ENCODE data around the gene HSPB1.
"Not testable (repeated sequence)": the region's sequence is repeated elsewhere in the genome, so short reads cannot be mapped to it uniquely, and the experiment has no call there.

The HSPB1 gene

DNA sequence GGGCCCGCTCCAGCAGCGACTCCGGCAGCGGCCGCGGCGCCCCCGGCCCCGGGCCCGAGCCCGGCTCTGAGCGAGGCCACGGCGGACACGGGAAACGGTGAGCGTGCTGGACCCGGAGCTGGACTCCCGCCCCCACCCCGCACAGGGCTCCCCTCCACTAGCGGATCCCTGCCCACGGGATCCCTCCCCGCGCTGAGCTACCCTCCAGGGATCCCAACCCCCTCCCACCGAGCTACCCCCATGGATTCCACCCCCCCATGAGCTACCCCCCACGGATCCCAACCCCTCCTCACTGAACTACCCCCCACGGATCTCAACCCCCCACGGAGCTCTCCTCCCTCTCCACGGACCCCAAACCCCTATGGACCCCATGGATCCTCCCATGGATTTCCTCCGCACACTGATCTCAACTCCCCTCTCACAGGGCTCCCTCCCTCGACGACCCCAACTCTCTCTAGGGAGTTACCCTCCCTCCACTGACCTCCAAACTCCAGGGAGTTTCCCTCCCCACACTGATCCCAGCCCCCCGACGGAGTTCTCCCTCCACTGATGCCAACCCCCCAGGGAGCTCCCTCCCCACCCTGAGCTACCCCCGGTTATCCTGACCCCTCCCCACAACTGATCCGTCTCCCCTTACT is 20.6 kb upstream of the HSPB1 start:
- no peak for DNase-seq

DNA sequence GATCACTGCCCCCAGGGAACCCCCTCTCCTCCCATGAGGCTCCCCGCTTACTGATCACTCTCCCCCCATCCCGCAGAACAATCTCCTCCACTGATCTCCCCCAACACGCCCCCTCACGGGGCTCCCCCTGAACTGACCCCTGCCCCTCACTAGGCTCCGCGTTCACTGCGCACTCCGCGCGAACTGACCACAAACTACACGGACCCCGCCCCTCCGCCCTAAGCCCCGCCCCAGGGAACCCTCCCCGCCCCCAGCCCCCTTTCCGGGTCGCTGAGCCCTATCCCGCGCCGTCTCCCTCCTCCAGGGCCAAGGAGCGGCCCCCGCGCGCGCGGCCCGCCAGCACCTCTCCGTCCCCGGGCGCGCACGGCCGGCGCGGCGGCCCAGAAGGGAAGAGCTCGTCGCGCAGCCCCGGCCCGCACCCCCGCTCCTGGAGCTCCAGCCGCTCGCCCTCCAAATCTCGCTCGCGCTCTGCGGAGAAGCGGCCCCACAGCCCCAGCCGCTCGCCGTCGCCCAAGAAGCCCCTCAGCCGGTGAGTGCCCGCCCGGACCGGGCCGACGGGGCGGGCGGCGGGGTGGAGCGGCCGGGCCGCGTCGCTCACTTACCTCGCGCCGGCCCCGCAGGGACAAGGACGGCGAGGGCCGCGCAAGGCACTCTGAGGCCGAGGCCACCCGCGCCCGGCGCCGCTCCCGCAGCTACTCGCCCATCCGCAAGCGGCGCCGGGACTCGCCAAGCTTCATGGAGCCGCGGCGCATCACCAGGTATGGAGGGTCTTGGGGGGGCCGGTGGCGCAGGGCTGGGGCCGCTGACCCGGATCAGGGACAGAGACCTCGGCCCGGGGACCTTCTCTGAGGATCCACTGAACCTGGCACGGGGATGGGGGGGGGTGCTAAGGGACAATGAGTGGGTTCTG is 19.9 kb upstream of the HSPB1 start:
- no peak for DNase-seq

DNA sequence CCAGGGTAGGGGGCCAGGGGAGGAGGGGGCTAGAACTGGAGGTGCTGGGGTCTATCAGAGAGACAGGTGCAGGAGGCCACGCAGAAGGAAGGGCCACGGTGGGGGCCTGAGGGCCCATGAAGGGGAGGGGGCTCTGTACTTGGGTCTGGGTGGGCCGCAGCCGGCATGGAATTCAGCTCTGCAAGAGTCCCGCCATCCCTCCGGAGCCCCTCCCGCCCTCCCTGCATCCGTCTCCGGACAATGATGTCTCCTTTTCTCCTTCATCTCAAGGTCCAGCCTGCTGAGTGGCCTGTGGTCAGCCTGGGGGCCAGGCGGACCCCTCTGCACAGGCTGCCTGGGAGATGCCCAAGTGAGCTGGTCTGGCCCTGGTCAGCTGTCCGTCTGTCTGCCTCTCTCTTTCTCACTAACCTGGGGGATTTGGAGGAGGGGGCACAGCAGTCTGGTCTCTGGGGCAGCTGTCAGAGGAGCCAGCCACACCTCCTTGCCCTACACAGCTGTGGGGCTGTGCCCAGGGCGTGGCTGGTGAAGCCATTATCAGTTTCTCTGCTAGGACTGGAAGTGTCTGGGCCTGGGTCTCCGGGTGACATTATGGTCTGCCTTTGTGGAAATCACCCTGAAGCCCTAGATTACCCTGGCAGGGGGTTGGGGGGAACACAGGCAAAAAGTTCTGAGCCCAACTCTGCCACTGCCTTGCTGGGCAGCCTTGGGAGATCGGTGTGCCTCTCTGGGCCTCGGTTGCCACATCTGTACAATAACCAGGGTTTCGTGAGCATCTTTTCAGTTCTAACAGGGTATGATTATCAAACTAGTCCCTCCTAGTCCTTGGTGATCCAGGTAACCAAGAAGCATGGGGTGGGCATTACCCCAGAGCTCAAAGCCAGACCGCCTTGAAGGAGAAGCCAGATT is 19.0 kb upstream of the HSPB1 start:
- DNase-seq: no peak

DNA sequence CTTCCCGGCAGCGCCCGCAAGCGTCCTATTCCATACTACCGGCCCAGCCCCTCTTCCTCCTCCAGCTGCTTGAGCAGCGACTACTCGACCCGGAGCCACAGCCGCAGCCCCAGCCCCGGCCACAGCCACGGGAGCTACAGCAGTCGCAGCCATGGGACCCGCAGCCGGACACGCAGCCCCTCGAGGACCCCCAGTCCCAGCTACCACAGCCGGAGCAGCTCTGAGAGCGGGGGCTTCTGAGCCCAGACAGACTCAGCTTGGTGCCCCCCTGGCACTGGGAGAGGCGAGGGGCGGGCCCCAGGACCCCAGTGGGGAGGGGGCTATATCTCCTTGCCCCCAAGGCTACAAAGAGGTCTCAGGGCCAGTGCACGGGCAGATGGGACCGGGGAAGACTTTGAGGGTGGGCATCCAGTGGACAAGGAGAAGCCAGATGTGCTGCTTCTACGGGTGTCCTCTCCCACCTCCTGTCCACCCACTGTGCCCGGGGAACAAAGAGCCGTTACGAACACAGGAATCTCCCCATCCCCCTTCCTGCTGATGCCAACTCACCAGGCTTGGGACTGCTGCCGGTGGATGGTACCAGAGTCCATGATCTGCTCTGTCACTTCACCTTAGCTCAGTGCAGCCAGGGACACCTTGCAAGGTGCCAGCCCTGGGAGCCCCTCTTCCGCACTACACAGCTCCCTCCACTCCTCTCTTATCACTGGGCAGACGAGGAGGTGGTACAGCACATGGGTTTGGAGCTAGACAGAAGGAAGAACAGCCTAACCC is 16.7 kb upstream of the HSPB1 start:
- DNase-seq: no peak

DNA sequence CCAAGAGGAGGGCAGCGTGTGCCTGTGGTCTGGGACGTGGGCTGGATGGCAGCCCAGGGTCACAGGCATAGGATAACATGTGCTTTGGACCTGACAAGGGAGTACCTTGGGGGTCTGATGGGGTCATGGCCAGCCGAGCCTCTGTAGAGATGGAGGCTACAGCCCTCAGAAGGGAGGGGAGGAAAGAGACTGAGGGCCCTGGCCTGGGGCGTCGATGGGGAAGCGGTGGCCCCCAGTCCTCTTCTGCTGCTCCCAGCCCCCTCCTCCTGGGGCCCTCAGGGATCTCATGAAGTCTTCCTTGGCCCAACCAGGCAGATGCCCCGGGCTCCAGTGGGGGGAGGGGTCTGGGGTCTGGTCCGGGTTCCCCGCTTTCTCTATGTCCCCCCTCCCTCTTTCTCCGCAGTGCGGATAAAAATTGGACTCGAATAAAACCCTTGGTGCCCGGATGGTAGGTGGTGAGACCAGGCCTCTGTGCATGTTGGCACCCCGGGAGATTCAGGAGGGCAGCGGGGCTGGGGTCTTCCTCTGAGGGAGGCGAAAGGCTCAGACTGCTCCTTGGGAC is 15.6 kb upstream of the HSPB1 start:
- DNase-seq: no peak

DNA sequence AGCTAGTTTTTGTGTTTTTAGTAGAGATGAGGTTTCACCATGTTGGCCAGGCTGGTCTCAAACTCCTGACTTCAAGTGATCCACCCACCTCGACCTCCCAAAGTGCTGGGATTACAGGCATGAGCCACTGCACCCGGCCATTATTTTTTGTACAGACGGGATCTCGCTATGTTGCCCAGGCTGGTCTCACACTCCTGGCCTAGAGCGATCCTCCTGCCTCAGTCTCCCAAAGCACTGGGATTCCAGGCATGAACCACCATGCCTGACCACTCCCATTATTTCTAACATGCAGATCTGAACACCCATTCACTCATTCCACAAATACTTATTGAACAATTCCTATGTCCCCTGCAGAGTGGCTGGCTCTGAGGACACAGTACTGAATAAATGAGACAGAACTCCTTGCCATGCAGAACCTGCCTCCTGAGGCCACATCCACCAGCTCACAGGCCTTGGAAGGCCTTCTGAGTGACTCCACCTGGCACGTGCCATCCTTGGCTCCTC is 11.6 kb upstream of the HSPB1 start:
- not testable (repeated sequence) for DNase-seq

DNA sequence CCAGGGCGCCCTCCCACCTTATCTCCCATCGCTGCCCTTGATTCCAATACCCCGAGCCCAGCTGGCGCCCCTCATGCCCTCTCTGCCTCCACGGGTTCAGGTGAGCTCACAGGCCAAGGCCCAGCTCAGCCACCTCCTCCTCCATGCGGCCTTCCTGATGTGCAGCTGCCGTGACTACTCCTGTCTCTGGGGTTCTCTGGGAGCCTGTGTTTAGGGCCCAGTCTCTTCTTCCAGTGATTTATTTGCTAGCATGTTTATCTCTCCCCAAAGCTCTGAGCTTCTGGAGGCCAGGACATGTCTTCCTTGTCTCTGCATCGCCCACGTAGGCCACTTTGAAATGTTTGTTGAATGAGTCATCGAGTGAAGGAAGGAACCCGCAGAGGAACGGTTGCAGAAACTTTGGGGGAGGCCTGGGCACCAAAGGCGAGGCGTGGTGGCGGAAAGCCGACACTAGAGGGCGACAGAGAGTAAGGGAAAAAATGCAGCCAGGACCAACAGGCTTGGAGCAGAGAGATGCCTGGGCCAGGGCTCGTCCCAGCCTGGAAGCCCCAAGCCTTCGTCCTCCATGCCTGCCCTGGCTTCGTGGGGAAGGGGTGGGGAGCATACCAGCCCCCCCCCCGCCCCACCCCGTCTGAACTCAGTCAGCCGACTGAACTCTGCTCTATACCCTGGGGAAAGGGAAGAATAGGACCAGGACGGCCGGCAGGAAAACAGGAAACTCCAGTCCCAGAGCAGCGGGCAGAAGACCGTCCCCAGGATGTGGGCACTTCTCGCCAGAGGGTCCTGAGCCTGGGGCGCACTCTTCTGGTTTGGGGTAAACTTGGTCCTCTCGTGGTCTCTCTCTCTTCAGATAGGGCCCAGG is 10.9 kb upstream of the HSPB1 start:
- DNase-seq: peak; percentile 83 to 86

DNA sequence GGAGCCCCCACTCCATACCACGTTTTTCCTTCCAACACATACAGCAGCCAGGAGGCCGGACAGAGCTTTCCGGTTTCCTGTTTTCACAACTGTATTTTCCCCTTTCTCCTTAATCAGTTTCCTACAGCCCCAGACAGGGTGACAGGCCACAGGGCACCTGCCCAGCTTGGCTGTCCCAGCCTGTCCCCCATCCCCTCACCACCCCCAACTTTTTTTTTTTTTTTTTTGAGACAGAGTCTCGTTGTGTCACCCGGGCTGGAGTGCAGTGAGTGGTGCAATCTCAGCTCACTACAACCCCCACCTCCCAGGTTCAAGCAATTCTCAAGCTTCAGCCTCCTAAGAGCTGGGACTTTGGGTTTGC is 10.3 kb upstream of the HSPB1 start:
- no peak for DNase-seq

DNA sequence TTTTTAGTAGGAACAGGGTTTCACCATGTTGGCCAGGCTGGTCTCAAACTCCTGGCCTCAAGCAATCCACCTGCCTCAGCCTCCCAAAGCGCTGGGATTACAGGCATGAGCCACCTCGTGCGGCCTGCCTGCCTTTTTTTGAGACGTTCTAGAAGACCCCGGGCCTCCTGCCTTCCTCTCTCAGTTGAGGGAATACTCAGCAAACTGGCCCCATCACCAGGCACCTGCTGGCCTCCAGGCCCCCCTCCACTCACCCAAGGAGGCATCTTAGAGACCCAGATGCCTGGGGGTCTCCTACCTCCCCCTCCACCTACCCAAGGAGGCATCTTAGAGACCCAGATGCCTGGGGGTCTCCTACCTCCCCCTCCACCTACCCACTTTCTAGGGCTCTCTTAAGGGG is 9.6 kb upstream of the HSPB1 start:
- DNase-seq: not testable (repeated sequence)

DNA sequence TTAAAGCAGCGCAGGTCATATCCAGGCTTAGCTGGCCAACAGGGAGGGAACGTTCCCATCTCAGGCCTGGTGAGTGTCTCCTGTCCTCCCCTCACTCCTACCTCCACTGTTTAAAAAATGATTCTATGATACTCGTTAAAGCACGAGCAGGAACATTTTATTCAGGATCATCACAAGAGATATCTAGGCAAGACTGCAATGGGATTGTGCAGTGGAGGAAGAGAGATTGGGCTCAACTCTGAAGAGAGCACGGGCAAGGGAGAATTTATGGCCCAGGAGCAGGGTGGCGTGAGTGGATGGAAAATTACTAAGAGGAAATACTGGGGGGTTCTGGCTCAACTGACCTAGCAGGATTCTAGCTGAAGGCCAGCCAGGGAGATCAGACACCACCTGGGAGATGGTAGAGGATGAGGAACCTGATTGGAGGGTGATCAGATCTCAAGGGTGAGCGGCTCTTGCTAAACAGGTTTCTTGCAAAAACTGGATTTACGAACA is 9.0 kb upstream of the HSPB1 start:
- DNase-seq: no peak

DNA sequence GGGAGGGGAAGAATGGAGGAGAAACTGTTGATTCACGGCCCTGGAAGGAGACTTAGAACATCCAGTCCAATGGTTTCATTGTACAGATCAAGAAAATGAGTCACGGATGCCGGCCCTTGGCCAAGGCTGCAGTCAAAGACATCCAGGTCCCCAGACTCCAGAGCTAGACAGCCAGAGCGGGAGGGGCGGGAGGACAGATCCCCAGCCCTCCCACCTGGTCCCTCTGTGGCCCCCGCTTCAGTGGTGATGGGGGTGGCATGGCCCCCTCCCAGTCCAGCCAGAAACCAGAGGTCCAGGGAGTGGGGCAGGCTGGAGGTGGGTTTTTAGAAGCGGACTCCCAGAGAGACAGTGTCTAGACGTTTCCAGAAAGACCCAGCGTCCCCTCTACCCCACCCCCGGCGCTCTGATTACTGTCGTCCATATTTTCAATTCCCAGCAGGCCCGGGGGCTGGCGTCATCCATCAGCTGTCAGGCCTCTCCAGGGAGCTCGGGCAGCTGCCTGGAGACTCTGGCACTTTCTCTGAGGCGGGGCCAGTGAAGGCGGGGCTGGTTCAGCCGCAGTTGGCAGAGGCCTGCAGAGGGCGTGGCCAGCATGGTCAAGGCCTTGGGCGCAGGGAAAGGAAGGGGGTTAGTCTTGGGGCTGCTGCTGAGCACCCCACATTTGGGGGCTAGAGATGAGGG is 8.0 kb upstream of the HSPB1 start:
- peak in 1 of 2 donors; percentile 52 for DNase-seq

DNA sequence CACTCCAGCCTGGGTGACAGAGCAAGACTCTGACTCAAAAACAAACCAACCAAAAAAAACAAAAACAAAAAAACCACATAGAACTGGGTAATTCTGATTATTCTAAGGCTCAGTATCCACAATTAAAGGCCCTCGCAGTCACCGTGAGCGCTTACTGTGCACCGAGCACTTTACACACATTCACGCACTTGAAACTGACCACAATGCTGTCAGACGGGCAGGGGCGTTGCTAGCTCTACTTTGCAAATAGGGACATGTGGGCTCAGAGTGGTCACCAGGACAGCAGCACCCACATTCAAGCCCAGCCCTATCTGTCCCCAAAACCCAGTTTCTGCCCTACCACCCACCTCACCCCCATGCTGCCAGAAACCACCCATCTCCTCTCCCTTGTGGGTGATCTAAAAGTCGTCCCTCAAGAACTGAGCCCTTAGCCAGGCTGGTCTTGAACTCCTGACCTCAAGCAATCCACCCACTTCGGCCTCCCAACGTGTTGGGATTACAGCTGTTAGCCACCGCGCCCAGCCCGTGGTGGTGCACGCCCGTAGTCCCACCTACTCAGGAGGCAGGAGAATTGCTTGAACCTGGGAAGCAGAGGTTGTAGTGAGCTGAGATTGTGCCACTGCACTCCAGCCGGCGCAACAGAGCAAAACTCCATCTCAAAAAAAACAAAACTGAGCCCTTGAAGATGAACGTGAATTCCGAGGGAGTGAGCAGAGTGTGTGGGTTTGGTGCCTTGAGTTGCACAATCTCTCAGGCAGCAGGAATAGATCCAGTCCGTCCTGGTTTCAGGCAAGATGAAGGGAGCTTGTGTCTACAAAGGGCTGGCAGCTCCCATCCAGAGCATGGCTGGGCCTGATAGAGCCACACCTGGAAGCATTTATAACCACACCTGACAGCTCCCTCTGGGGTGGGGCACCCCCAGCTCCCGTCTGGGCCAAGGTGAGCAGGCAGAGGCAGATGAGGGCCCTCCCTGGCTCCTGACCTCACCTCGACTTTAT is 5.4 kb upstream of the HSPB1 start:
- DNase-seq: no peak

DNA sequence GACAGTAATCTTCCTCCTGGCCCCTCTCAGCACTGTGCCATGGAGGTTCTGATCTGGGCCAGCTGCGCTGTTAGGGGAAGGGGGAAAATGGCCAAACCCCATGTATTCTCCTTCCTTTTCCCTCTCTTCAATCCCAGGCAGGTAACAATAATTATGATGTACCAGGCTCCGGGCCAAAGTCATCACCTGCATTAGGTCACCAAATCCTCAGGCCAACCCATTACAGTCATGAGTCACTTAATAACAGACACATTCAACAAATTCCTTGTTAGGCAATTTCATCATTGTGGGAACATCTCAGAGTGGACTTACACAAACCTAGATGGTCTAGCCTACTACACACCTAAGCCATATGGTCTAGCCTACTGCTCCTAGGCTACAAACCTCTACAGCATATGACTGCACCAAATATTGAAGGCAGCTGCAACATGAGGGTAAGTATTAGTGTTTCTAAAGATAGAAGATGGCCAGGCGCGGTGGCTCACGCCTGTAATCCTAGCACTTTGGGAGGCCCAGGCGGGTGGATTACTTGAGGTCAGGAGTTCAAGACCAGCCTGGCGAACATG is 2.2 kb upstream of the HSPB1 start:
- DNase-seq: no peak

DNA sequence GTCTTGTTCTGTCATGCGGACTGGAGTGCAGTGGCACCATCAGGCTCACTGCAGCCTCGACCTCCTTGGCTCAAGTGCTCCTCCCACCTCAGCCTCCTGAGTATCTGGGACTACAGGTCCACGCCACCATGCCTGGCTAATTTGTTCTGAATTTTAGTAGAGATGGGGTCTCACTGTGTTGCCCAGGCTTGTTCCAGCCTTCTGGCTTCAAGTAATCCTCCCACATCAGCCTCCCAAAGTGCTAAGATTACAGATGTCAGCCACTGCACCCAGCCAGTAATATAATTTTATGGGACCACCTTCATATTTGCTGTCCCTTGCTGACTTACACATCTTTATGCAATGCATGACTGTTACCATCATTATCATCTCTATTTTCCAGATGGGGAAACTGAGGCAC is 1.5 kb upstream of the HSPB1 start:
- DNase-seq: no peak

DNA sequence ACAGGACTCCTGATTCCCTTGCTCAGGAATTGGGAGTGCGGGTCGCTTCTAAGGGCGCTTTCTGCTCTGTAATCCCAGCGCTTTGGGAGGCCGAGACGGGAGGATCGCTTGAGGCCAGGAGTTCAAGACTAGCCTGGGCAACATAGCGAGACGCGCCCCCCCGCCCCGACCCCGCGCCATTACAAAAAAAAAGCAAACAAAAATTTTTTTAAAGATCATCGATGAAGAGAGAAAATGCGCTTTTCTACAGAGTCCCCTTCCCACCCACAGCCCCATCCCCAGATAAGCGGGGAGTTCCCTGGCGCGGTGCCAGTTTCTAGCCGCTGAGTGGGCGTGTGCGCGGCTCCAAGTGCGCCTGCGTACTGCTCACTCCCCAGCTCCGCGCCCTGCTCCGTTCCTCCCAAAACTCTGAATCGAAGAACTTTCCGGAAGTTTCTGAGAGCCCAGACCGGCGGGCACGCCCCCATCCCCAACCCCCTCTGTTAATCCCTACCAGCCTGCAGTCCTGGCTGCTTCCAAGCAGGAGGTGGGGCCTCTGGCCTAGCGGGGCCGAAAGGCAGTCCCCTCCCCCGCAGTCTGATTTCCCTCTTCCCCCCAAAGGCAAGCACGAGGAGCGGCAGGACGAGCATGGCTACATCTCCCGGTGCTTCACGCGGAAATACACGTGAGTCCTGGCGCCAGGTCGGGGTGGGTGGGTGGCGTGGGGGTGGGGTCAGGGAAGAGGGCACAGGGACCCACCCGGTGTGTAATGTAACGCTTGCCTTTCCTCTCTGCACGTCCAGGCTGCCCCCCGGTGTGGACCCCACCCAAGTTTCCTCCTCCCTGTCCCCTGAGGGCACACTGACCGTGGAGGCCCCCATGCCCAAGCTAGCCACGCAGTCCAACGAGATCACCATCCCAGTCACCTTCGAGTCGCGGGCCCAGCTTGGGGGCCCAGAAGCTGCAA is 1.0 kb downstream of the HSPB1 start:
- DNase-seq: peak; percentile 79 to 81

DNA sequence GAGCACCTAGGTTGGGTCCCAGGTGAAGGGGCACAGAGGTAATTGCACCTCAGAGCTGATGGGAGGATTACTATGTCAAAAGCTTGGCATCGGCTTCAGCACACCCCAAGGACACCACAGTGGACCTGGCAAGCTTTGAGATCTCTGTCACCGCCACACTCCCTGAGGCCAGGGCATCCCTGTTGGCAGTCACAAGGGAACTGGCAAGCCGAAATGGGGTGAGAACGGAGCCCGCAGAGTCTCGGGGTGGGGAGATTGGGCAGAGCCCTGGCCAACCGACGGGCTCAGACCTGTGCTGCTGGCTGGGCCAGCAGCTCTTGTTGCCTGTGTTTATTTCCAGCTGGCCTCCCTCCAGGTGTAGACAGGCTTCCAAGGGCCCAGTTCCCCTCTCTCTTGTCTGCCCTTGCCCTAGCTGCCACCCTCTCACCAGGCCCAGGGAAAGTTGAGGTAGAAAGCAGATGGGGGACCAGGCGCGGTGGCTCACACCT is 2.5 kb downstream of the HSPB1 start:
- no peak for DNase-seq

DNA sequence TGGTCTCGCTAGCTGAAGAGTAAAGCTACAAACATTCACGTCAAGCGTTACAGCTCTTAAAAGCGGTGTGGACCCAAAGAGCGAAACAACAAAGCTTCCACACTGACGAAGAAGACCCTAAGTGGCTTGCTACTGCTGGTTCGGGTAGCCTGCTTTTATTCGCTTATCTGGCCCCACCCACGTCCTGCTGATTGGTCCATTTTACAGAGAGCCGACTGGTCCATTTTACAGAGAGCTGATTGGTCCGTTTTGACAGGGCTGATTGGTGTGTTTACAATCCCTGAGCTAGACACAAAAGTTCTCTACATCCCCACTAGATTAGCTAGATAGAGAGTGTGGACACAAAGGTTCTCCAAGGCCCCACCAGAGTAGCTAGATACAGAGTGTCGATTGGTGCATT is 6.4 kb downstream of the HSPB1 start:
- not testable (repeated sequence) for DNase-seq

All from CD4-positive, alpha-beta T cell treated with Interleukin-1 beta for 1 hour (primary cell).